ENCODE measurements around the gene CCDC9B.

CCDC9B gene

GRCh38 chr15:40361640-40362039 is 20.9 kb upstream of the CCDC9B start:
- TF ChIP-seq CTCF (IDR thresholded peaks at IDR 0.05) = no peak

GRCh38 chr15:40360015-40360414 is 19.3 kb upstream of the CCDC9B start:
- no peak for TF ChIP-seq CTCF (IDR thresholded peaks at IDR 0.05)

GRCh38 chr15:40358471-40359353 is 18.0 kb upstream of the CCDC9B start:
- no peak; the same call in 1 of the 2 replicates for TF ChIP-seq CTCF (IDR thresholded peaks at IDR 0.05)

GRCh38 chr15:40357723-40358470 is 17.2 kb upstream of the CCDC9B start, which contains the start of gene DISP2:
Gene DISP2 (plus strand): TSS chr15:40358219. CDS start chr15:40358322, 103 bp downstream.
- TF ChIP-seq CTCF (IDR thresholded peaks at IDR 0.05) = no peak

- no peak for TF ChIP-seq CTCF (IDR thresholded peaks at IDR 0.05)
These were observed 16.5 kb upstream of the CCDC9B start for GRCh38 chr15:40357246-40357645.

- no peak for TF ChIP-seq CTCF (IDR thresholded peaks at IDR 0.05)
These were observed 15.3 kb upstream of the CCDC9B start for GRCh38 chr15:40355976-40356585.

- TF ChIP-seq CTCF (IDR thresholded peaks at IDR 0.05) = no peak; the same call in 1 of the 2 replicates
These were observed 13.9 kb upstream of the CCDC9B start for GRCh38 chr15:40354408-40355171.

Measured in LNCAP (cell line).